Stimulated activated CD8-positive, alpha-beta memory T cell treated with anti-CD3 and anti-CD28 coated beads, Interleukin-12 subunit alpha, Interleukin-12 subunit beta, amount 100 ng/mL, for 1 hour (primary cell): Measurements from ENCODE around the gene MTOR.

Source experiments
- DNase-seq: peaks from one replicate; pipeline ENCODE4 v3.0.0-alpha.2; 2020; ENCODE audit warnings: low read depth

The MTOR gene

GRCh38 chr1:11216074-11216473 is 46.3 kb downstream of the MTOR start:
- DNase-seq: no peak

GRCh38 chr1:11215381-11216005 is 46.9 kb downstream of the MTOR start:
- no peak for DNase-seq

- DNase-seq: no peak
These were observed 47.5 kb downstream of the MTOR start for GRCh38 chr1:11214698-11215380.

GRCh38 chr1:11211925-11212587 is 50.3 kb downstream of the MTOR start:
- no peak for DNase-seq

GRCh38 chr1:11211461-11211860 is 50.9 kb downstream of the MTOR start:
- no peak for DNase-seq

- no peak for DNase-seq
These were observed 54.3 kb downstream of the MTOR start for GRCh38 chr1:11207898-11208611.

GRCh38 chr1:11204396-11205190 is 57.8 kb downstream of the MTOR start:
- DNase-seq: no peak

GRCh38 chr1:11198851-11199594 is 63.3 kb downstream of the MTOR start:
- DNase-seq: no peak

GRCh38 chr1:11198257-11198656 is 64.1 kb downstream of the MTOR start:
- DNase-seq: no peak

GRCh38 chr1:11197359-11197758 is 65.0 kb downstream of the MTOR start:
- no peak for DNase-seq

GRCh38 chr1:11196945-11197344 is 65.4 kb downstream of the MTOR start:
- no peak for DNase-seq

GRCh38 chr1:11194407-11195176 is 67.8 kb downstream of the MTOR start:
- no peak for DNase-seq

GRCh38 chr1:11193376-11193775 is 69.0 kb downstream of the MTOR start:
- DNase-seq: no peak

GRCh38 chr1:11188858-11189451 is 73.4 kb downstream of the MTOR start, which contains the start of gene ANGPTL7:
ANGPTL7 (plus strand) TSS chr1:11189355; CDS start chr1:11189580, 225 bp downstream.
- no peak for DNase-seq

- DNase-seq: no peak
These were observed 74.0 kb downstream of the MTOR start for GRCh38 chr1:11188381-11188780.

GRCh38 chr1:11187931-11188330 is 74.4 kb downstream of the MTOR start:
- DNase-seq: no peak

GRCh38 chr1:11187494-11187893 is 74.9 kb downstream of the MTOR start:
- DNase-seq: no peak

- DNase-seq: no peak
These were observed 75.4 kb downstream of the MTOR start for GRCh38 chr1:11187000-11187399.

GRCh38 chr1:11184973-11185372 is 77.4 kb downstream of the MTOR start:
- DNase-seq: no peak

GRCh38 chr1:11182884-11183283 is 79.5 kb downstream of the MTOR start:
- DNase-seq: no peak
